A673 (cell line): ENCODE data around the gene CAMK1D. TPM values are rescaled to one million over a fixed set of nuclear protein-coding genes. Genes with fewer than 3 reads are reported as not detected.
"Not testable (repeated sequence)": the region's sequence is repeated elsewhere in the genome, so short reads cannot be mapped to it uniquely, and the experiment has no call there.

Experiments used
- BruUV-seq: library from RNA; stranded (reverse); fragments of 400-500 nt; replicated peaks from 2 replicates; lab custom pipeline; 2021; lab: Mats Ljungman, UMichigan
- CTCF ChIA-PET: fragments of 300-600 bp; sonication (Branson Sonifier 250); formaldehyde crosslinking; loops from one replicate; lab custom pipeline; 2022; ENCODE audit warnings: antibody characterized with exemption; lab: Charles Lee
- POLR2A ChIA-PET: fragments of 300-600 bp; sonication (Branson Sonifier 250); formaldehyde crosslinking; loops from one replicate; lab custom pipeline; 2022; ENCODE audit warnings: antibody characterized with exemption; ENCODE audit not compliant: low non-redundant PET; lab: Charles Lee
- DNase-seq: peaks from one replicate; pipeline ENCODE4 v3.0.0-alpha.2; 2015; ENCODE audit warnings: low spot score
- H3K27ac ChIP-seq: fragments of 200-600 bp; sonication (generic); 2 replicates; pipeline ENCODE4 v1.5.1; 2016; ENCODE audit warnings: mixed run types, low read depth, mild to moderate bottlenecking, mixed read lengths, antibody characterized with exemption, low read length; ENCODE audit not compliant: poor library complexity, severe bottlenecking
- H3K27me3 ChIP-seq: fragments of 200-600 bp; sonication (generic); replicated peaks from 2 replicates; pipeline ENCODE4 v1.6.1; 2017; ENCODE audit warnings: mixed run types, low read depth, mild to moderate bottlenecking, mixed read lengths, antibody characterized with exemption, low read length; ENCODE audit not compliant: insufficient read depth, poor library complexity
- H3K36me3 ChIP-seq: fragments of 200-600 bp; sonication (generic); 2 replicates; pipeline ENCODE4 v1.6.1; 2016; ENCODE audit warnings: mixed run types, mild to moderate bottlenecking, mixed read lengths, antibody characterized with exemption, low read length; ENCODE audit not compliant: insufficient read depth, poor library complexity, severe bottlenecking
- H3K4me1 ChIP-seq: fragments of 200-600 bp; sonication (generic); 2 replicates; pipeline ENCODE4 v1.6.1; 2017; ENCODE audit warnings: mixed run types, mild to moderate bottlenecking, mixed read lengths, antibody characterized with exemption, low read length; ENCODE audit not compliant: insufficient read depth, poor library complexity, severe bottlenecking
- H3K4me3 ChIP-seq: fragments of 200-600 bp; sonication (generic); 2 replicates; pipeline ENCODE4 v1.5.1; 2016; ENCODE audit warnings: low read depth, mixed run types, mild to moderate bottlenecking, mixed read lengths, low read length; ENCODE audit not compliant: poor library complexity, severe bottlenecking
- H3K9me3 ChIP-seq: fragments of 200-600 bp; sonication (generic); 2 replicates; pipeline ENCODE4 v1.6.1; 2016; ENCODE audit warnings: mixed run types, low read depth, mild to moderate bottlenecking, mixed read lengths, antibody characterized with exemption, low read length; ENCODE audit not compliant: poor library complexity, severe bottlenecking
- EZH2 ChIP-seq: fragments of 200-600 bp; sonication (generic); IDR thresholded peaks from 2 replicates; pipeline ENCODE4 v1.6.1; 2017; ENCODE audit warnings: borderline replicate concordance, low read depth, mild to moderate bottlenecking, mixed read lengths, antibody characterized with exemption, low read length; ENCODE audit not compliant: poor library complexity, severe bottlenecking
- intact Hi-C: fragments of 100-400 bp; cut with micrococcal nuclease; formaldehyde crosslinking; loops from one replicate; pipeline ENCODE4 v1.10.0; 2022; ENCODE audit not compliant: unreplicated experiment
- total RNA-seq: library from RNA; stranded (reverse); gene quantifications from 2 replicates; pipeline ENCODE4 v1.2.3, GENCODE V29; 2021
- TF ChIP-seq, protein P1 (sequence below): fragments of 300-800, 200-600 bp; sonication (generic); conservative IDR thresholded peaks from 2 replicates; pipeline ENCODE4 v1.5.1; 2017; ENCODE audit warnings: low read depth, mild to moderate bottlenecking, antibody characterized with exemption, low read length, moderate library complexity, mixed read lengths

CAMK1D gene
- total RNA-seq, 1 experiment from 2014 or later, result 23.7 TPM

DNA sequence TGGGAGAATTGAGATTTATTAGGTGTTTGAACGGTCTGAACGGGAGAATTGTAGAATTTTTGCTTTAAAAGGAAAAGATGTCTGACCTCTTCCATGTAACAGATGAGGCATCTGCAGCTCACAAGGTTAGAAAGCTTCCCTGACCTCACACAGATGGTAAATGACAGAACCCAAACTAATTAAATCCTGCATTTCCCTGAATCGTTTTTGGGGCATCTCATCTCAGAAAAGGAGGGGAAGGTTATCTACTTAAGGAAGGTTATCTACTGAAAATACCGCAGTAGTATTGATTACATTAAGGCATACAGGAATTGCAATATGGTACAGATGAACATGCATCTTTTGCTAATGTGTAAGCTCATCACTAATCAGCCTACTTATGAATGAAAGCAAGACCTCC is 373.9 kb downstream of the CAMK1D start:
- DNase-seq, result no peak
- Histone ChIP-seq H3K9me3 (no peaks in the 10 kb centered on the region), H3K27ac (no peak overlapping the region), H3K4me3 (no peak overlapping the region), H3K4me1 (peaks cover 30% of the 10 kb centered on the region), H3K36me3 (no peaks in the 10 kb centered on the region), H3K27me3 (no peaks in the 10 kb centered on the region)
- ChIA-PET CTCF (no interaction called here), POLR2A (no interaction called here)
- no TSS peak for BruUV-seq
- TF ChIP-seq, protein P1, sequence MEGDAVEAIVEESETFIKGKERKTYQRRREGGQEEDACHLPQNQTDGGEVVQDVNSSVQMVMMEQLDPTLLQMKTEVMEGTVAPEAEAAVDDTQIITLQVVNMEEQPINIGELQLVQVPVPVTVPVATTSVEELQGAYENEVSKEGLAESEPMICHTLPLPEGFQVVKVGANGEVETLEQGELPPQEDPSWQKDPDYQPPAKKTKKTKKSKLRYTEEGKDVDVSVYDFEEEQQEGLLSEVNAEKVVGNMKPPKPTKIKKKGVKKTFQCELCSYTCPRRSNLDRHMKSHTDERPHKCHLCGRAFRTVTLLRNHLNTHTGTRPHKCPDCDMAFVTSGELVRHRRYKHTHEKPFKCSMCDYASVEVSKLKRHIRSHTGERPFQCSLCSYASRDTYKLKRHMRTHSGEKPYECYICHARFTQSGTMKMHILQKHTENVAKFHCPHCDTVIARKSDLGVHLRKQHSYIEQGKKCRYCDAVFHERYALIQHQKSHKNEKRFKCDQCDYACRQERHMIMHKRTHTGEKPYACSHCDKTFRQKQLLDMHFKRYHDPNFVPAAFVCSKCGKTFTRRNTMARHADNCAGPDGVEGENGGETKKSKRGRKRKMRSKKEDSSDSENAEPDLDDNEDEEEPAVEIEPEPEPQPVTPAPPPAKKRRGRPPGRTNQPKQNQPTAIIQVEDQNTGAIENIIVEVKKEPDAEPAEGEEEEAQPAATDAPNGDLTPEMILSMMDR, result no peak
- TF ChIP-seq EZH2, result no peak
- intact Hi-C loops, result no loop called here

DNA sequence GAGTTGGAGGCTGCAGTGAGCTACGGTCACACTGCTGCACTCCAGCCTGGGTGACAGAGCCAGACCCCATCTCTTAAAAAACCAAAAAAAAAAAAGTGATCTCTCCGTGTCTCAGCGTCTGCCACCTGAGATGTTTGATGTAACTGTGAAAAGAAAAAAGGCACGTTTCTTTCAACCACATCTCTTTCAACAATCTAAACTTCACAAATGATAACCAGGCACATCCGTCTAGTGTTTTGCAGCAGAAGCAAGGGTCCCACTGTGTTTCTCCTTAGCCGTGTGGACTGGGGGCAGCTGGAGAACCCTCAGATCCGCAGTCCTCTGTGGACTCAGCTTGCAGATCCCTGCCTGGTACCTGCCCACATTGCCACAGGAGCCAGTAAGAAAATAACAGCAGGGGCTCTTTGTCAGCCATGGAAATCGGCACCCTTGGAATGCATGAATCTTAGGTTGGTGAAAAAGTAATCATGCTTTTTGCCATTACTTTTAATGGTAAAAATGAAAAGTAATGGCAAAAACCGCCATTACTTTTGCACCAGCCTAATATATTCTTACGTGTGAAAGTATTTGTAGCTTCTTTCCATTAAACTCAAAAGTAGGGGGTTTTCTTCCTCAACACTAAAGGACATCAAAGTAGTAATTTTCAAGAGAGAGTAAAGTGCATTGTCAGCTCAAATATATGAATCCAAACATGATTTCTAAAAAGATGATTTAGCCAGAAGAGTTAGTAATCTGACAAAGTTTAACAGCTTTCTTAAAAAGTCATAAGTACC is 375.6 kb downstream of the CAMK1D start:
- BruUV-seq, result no TSS peak
- no peak for DNase-seq
- TF ChIP-seq, protein P1, result no peak
- TF ChIP-seq EZH2, result no peak
- CTCF ChIA-PET, result no interaction called here
- Histone ChIP-seq H3K27me3 (no peaks in the 10 kb centered on the region), H3K4me1 (peaks cover 15% of the 10 kb centered on the region), H3K36me3 (no peaks in the 10 kb centered on the region), H3K9me3 (no peaks in the 10 kb centered on the region), H3K27ac (no peak overlapping the region), H3K4me3 (no peak overlapping the region)
- intact Hi-C loops, result no loop called here
- POLR2A ChIA-PET, result interaction anchor here (0.7 kb wide), 1 partner anchor 14 kb away, joined by 4 read pairs; no protein-coding TSS in a partner anchor

DNA sequence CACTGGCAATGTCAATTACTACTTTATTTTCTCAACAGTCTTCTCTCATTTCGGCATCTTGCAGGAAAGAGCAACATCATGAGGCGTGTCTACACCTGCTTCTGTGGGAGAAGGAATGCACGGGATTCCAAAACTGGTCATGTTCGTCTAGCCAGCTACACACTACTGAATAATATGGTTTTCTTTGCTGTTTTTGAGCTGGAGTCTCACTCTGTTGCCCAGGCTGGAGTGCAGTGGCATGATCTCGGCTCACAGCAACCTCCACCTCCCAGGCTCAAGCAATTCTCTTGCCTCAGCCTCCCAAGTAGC is 376.2 kb downstream of the CAMK1D start:
- DNase-seq, intact Hi-C loops, H3K9me3 ChIP-seq, H3K4me3 ChIP-seq, H3K27ac ChIP-seq, H3K36me3 ChIP-seq, CTCF ChIA-PET, H3K4me1 ChIP-seq, H3K27me3 ChIP-seq, BruUV-seq, POLR2A ChIA-PET: not testable (repeated sequence)
